OCI-LY7 (cell line): ENCODE results near the gene SLC25A24. TPM values are rescaled to one million over a fixed set of nuclear protein-coding genes. Genes with fewer than 3 reads are reported as not detected.

Experiments used
- BruUV-seq: library from RNA; stranded (reverse); fragments of 400-500 nt; replicated peaks from 2 replicates; lab custom pipeline; 2021; lab: Mats Ljungman, UMichigan
- CTCF ChIA-PET: fragments of 300-600 bp; sonication (Branson Sonifier 250); formaldehyde crosslinking; loops from one replicate; lab custom pipeline; 2022; ENCODE audit warnings: antibody characterized with exemption; ENCODE audit not compliant: unreplicated experiment; lab: Charles Lee
- POLR2A ChIA-PET: fragments of 300-600 bp; sonication (Branson Sonifier 250); formaldehyde crosslinking; loops from one replicate; lab custom pipeline; 2022; ENCODE audit warnings: antibody characterized with exemption; lab: Charles Lee
- DNase-seq: peaks from one replicate; pipeline ENCODE4 v3.0.0-alpha.2; 2015; ENCODE audit warnings: low spot score
- H2AFZ ChIP-seq: fragments of 200-600 bp; sonication (generic), shearing (Covaris generic); 2 replicates; pipeline ENCODE4 v1.6.1; 2014; ENCODE audit warnings: mild to moderate bottlenecking, antibody characterized with exemption, low read length, moderate library complexity
- H3K27ac ChIP-seq: fragments of 200-600 bp; sonication (generic); 2 replicates; pipeline ENCODE4 v1.5.1; 2014; ENCODE audit warnings: mixed run types, low read depth, mild to moderate bottlenecking, moderate library complexity, low read length, inconsistent platforms; ENCODE audit not compliant: poor library complexity, severe bottlenecking
- H3K36me3 ChIP-seq: fragments of 200-600 bp; sonication (generic); 2 replicates; pipeline ENCODE4 v1.6.1; 2014; ENCODE audit warnings: mild to moderate bottlenecking, antibody characterized with exemption, low read length, moderate library complexity, mixed read lengths; ENCODE audit not compliant: insufficient read depth
- H3K4me1 ChIP-seq: fragments of 200-600 bp; sonication (generic); 2 replicates; pipeline ENCODE4 v1.5.1; 2014; ENCODE audit warnings: mild to moderate bottlenecking, low read length; ENCODE audit not compliant: insufficient read depth, poor library complexity, severe bottlenecking
- H3K4me2 ChIP-seq: fragments of 200-600 bp; sonication (generic); 2 replicates; pipeline ENCODE4 v1.6.1; 2014; ENCODE audit warnings: mild to moderate bottlenecking, low read length
- H3K4me3 ChIP-seq: fragments of 200-600 bp; sonication (generic); 2 replicates; pipeline ENCODE4 v1.5.1; 2014; ENCODE audit warnings: mild to moderate bottlenecking, low read depth, low read length; ENCODE audit not compliant: poor library complexity, severe bottlenecking
- H3K79me2 ChIP-seq: fragments of 200-600 bp; sonication (generic); 2 replicates; pipeline ENCODE4 v1.6.1; 2016; ENCODE audit warnings: low read depth, mild to moderate bottlenecking, low read length, moderate library complexity, mixed read lengths; ENCODE audit not compliant: insufficient read depth
- H3K9me2 ChIP-seq: fragments of 200-600 bp; sonication (generic); 2 replicates; pipeline ENCODE4 v1.6.1; 2016; ENCODE audit warnings: mild to moderate bottlenecking, low read length, mixed read lengths; ENCODE audit not compliant: insufficient read depth
- H3K9me3 ChIP-seq: fragments of 200-600 bp; sonication (generic); 2 replicates; pipeline ENCODE4 v1.6.1; 2014; ENCODE audit warnings: mild to moderate bottlenecking, mixed run types, low read length, mixed read lengths
- H4K20me1 ChIP-seq: fragments of 200-600 bp; sonication (generic); 2 replicates; pipeline ENCODE4 v1.6.1; 2014; ENCODE audit warnings: mild to moderate bottlenecking, antibody characterized with exemption, low read length, moderate library complexity, mixed read lengths; ENCODE audit not compliant: insufficient read depth
- CTCF ChIP-seq: fragments of 200-600 bp; sonication (generic); conservative IDR thresholded peaks from 2 replicates; pipeline ENCODE4 v1.5.1; 2014; ENCODE audit warnings: mild to moderate bottlenecking, antibody characterized with exemption, low read length, moderate library complexity, mixed read lengths
- EZH2phosphoT487 ChIP-seq: fragments of 200-600 bp; sonication (generic); IDR thresholded peaks from 2 replicates; pipeline ENCODE4 v1.6.1; 2018; ENCODE audit warnings: low read depth, borderline replicate concordance, mild to moderate bottlenecking, mixed run types, antibody characterized with exemption, low read length, moderate library complexity, mixed read lengths
- intact Hi-C: fragments of 100-400 bp; cut with micrococcal nuclease; formaldehyde crosslinking; loops from one replicate; pipeline ENCODE4 v1.10.0; 2022; ENCODE audit not compliant: unreplicated experiment
- total RNA-seq, 2 experiments: library from RNA; depleted of rRNA in 1 of 2; stranded (reverse); fragments of >200 nt in 1 of 2; shearing (Covaris generic) in 1 of 2; gene quantifications; 2 replicates each; pipeline ENCODE4 v1.2.3, GENCODE V29; 2014 to 2022

SLC25A24 gene
- total RNA-seq, 2 experiments from 2014 or later, result not detected

- intact Hi-C loops, result no loop called here
- Histone ChIP-seq H2AFZ (no peak overlapping the region), H3K4me1 (no peaks in the 10 kb centered on the region), H3K79me2 (no peaks in the 10 kb centered on the region), H3K4me2 (no peak overlapping the region), H3K4me3 (no peak overlapping the region), H3K9me2 (0 out of 2 replicates have a peak, but pooled peaks cover 3% of the 10 kb centered on the region), H3K36me3 (no peaks in the 10 kb centered on the region), H4K20me1 (no peaks in the 10 kb centered on the region), H3K9me3 (no peaks in the 10 kb centered on the region), H3K27ac (no peak overlapping the region)
- no peak for DNase-seq
- ChIA-PET POLR2A (interaction anchor here (0.5 kb wide), 1 partner anchor 1273 kb away, joined by 4 read pairs; no protein-coding TSS in a partner anchor), CTCF (no interaction called here)
- no TSS peak for BruUV-seq
- TF ChIP-seq CTCF (no peak), EZH2phosphoT487 (no peak)
These were observed 104.1 kb downstream of the SLC25A24 start for GRCh38 chr1:108096089-108096488.

DNA sequence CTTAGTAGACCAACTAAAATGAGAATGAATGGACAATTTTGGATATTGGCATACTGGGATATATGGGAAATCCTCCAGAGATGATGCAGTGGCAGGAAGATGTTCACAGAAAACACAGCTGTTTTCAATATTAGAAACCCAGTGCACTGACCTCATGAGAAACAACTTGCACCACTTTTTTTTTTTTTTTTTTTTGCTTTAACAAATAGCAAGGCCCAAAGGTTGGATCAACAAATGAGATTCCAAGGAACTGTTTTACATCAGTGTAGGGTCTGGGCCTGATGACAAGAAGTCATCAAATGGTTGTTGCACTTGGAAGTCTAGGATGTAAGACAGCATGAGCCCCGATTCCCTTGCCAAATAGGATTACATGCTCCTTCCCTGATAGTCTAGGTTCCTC lies 110.7 kb downstream of the SLC25A24 start:
- Histone ChIP-seq H2AFZ (no peak overlapping the region), H3K9me3 (no peaks in the 10 kb centered on the region), H3K4me2 (no peak overlapping the region), H3K4me3 (no peak overlapping the region), H4K20me1 (no peaks in the 10 kb centered on the region), H3K36me3 (no peaks in the 10 kb centered on the region), H3K4me1 (no peaks in the 10 kb centered on the region), H3K27ac (no peak overlapping the region), H3K9me2 (no peaks in the 10 kb centered on the region), H3K79me2 (no peaks in the 10 kb centered on the region)
- POLR2A ChIA-PET, result interaction anchor here (0.7 kb wide), 3 partner anchors 9 to 67 kb away, joined by 3 to 4 read pairs (median 3); no protein-coding TSS in a partner anchor
- BruUV-seq, result no TSS peak
- CTCF ChIA-PET, result no interaction called here
- no peak for DNase-seq
- intact Hi-C loops, result no loop called here
- TF ChIP-seq EZH2phosphoT487, result no peak
- TF ChIP-seq CTCF, result no peak

GRCh38 chr1:108085628-108086027 lies 114.5 kb downstream of the SLC25A24 start:
- Histone ChIP-seq H3K4me2 (no peak overlapping the region), H3K79me2 (no peaks in the 10 kb centered on the region), H2AFZ (no peak overlapping the region), H3K4me3 (no peak overlapping the region), H3K9me2 (no peaks in the 10 kb centered on the region), H3K4me1 (peaks cover 17% of the 10 kb centered on the region), H3K36me3 (no peaks in the 10 kb centered on the region), H4K20me1 (no peaks in the 10 kb centered on the region), H3K27ac (no peak overlapping the region), H3K9me3 (no peaks in the 10 kb centered on the region)
- intact Hi-C loops, result no loop called here
- POLR2A ChIA-PET, result interaction anchor here (1.2 kb wide), 1 partner anchor 33 kb away, joined by 3 read pairs; no protein-coding TSS in a partner anchor
- no peak for DNase-seq
- CTCF ChIA-PET, result no interaction called here
- TF ChIP-seq CTCF (no peak), EZH2phosphoT487 (no peak)
- no TSS peak for BruUV-seq
